HCT116 (cell line): ENCODE measurements around the gene ABL1. TPM values are rescaled to one million over a fixed set of nuclear protein-coding genes. Genes with fewer than 3 reads are reported as not detected.

Experiments
- ATAC-seq: fragments of 200-7000 bp; cut with Tn5 transposase; 2 replicates; pipeline ENCODE4 v1.9.1; 2020; ENCODE audit warnings: mild to moderate bottlenecking, moderate library complexity
- BruUV-seq: library from RNA; stranded (reverse); fragments of 400-500 nt; replicated peaks from 2 replicates; lab custom pipeline; 2021; lab: Mats Ljungman, UMichigan
- CTCF ChIA-PET: fragments of 300-600 bp; sonication (Branson Sonifier 250); formaldehyde crosslinking; loops from one replicate; lab custom pipeline; 2021; ENCODE audit warnings: antibody characterized with exemption; lab: Charles Lee
- POLR2A ChIA-PET: fragments of 300-600, 350-600 bp; sonication (Branson Sonifier 250); formaldehyde crosslinking; loops from one replicate; lab custom pipeline; 2021; ENCODE audit warnings: antibody characterized with exemption; lab: Charles Lee
- RAD21 ChIA-PET, 2 experiments: fragments of 300-600 bp; sonication (Branson Sonifier 250); formaldehyde crosslinking; loops; one replicate each; lab custom pipeline; 2023; ENCODE audit warnings: low total read pairs in 2 of 2; ENCODE audit not compliant: uncharacterized antibody in 2 of 2, unreplicated experiment in 2 of 2, low non-redundant PET in 1 of 2; lab: Charles Lee
- DNase-seq: peaks from one replicate; pipeline ENCODE4 v3.0.0-alpha.2; 2010; ENCODE audit warnings: low read depth, low spot score
- H2AFZ ChIP-seq: fragments of 200-600 bp; shearing (Covaris generic), sonication (generic); 2 replicates; pipeline ENCODE4 v1.6.1; 2017; ENCODE audit warnings: low read depth, mixed run types, mixed read lengths, antibody characterized with exemption, low read length; ENCODE audit not compliant: poor library complexity, severe bottlenecking
- H3K27ac ChIP-seq: 2 replicates; pipeline ENCODE4 v1.5.1; 2012; ENCODE audit warnings: low read depth, low read length
- H3K27me3 ChIP-seq: fragments of 200-600 bp; sonication (generic); 2 replicates; pipeline ENCODE4 v1.6.1; 2016; ENCODE audit warnings: mixed run types, low read length, mixed read lengths; ENCODE audit not compliant: insufficient read depth
- H3K36me3 ChIP-seq, 2 experiments: fragments of 200-500 bp in 1 of 2; fragments of 200-600 bp in 1 of 2; sonication (Bioruptor generic) in 1 of 2; sonication (generic) in 1 of 2; 2 replicates each; pipeline versions ENCODE4 v1.5.1 to v1.6.1; 2014 to 2016; ENCODE audit warnings: low read length in 2 of 2, inconsistent platforms in 1 of 2, mixed read lengths in 1 of 2, mixed run types in 1 of 2; ENCODE audit not compliant: insufficient read depth in 2 of 2, control insufficient read depth in 1 of 2
- H3K4me1 ChIP-seq, 2 experiments: fragments of 200-600 bp in 1 of 2; sonication (generic) in 1 of 2; 2 replicates each; pipeline versions ENCODE4 v1.5.1 to v1.6.1; 2012 to 2017; ENCODE audit warnings: low read length in 2 of 2, inconsistent platforms in 1 of 2, mild to moderate bottlenecking in 1 of 2, mixed read lengths in 1 of 2, mixed run types in 1 of 2, moderate library complexity in 1 of 2; ENCODE audit not compliant: insufficient read depth in 2 of 2, control insufficient read depth in 1 of 2
- H3K4me2 ChIP-seq: fragments of 200-600 bp; sonication (generic); 2 replicates; pipeline ENCODE4 v1.6.1; 2017; ENCODE audit warnings: mixed run types, low read length, mixed read lengths
- H3K4me3 ChIP-seq, 2 experiments: fragments of 200-600 bp in 1 of 2; sonication (generic) in 1 of 2; replicated peaks in 1 of 2; 2 replicates each; pipeline ENCODE4 v1.5.1; 2011 to 2016; ENCODE audit warnings: low read length in 2 of 2, control low read depth in 1 of 2, low read depth in 1 of 2, mild to moderate bottlenecking in 1 of 2, mixed read lengths in 1 of 2, mixed run types in 1 of 2
- H3K79me2 ChIP-seq: fragments of 200-600 bp; sonication (generic); 2 replicates; pipeline ENCODE4 v1.6.1; 2017; ENCODE audit warnings: mild to moderate bottlenecking, mixed run types, low read length, moderate library complexity, mixed read lengths; ENCODE audit not compliant: insufficient read depth
- H3K9ac ChIP-seq: fragments of 200-600 bp; sonication (generic); 2 replicates; pipeline ENCODE4 v1.6.1; 2016; ENCODE audit warnings: low read length, mixed read lengths
- H3K9me2 ChIP-seq: fragments of 200-600 bp; sonication (generic), shearing (Covaris generic); 2 replicates; pipeline ENCODE4 v1.6.1; 2017; ENCODE audit warnings: mixed run types, mild to moderate bottlenecking, moderate library complexity; ENCODE audit not compliant: insufficient read depth
- H3K9me3 ChIP-seq, 2 experiments: fragments of 200-500 bp in 1 of 2; fragments of 200-600 bp in 1 of 2; sonication (Bioruptor generic) in 1 of 2; sonication (generic) in 1 of 2; 2 replicates each; pipeline ENCODE4 v1.6.1; 2014 to 2017; ENCODE audit warnings: low read length in 2 of 2, mixed read lengths in 2 of 2, inconsistent platforms in 1 of 2, low read depth in 1 of 2, mild to moderate bottlenecking in 1 of 2, mixed run types in 1 of 2, moderate library complexity in 1 of 2; ENCODE audit not compliant: control insufficient read depth in 1 of 2, insufficient read depth in 1 of 2
- H4K20me1 ChIP-seq: fragments of 200-600 bp; sonication (generic), shearing (Covaris generic); 2 replicates; pipeline ENCODE4 v1.6.1; 2017; ENCODE audit warnings: mixed run types, mild to moderate bottlenecking, moderate library complexity; ENCODE audit not compliant: insufficient read depth
- CTCF ChIP-seq, 3 experiments: fragments of 200-600 bp in 1 of 3; sonication (generic) in 1 of 3; IDR thresholded peaks in 2 of 3; conservative IDR thresholded peaks in 1 of 3; 2 replicates each; pipeline ENCODE4 v1.5.1; 2012 to 2017; ENCODE audit warnings: low read depth in 2 of 3, low read length in 2 of 3, antibody characterized with exemption in 1 of 3, borderline replicate concordance in 1 of 3, control low read depth in 1 of 3, mild to moderate bottlenecking in 1 of 3, mixed read lengths in 1 of 3, mixed run types in 1 of 3, moderate library complexity in 1 of 3; ENCODE audit not compliant: insufficient read depth in 1 of 3
- ELF1 ChIP-seq: IDR thresholded peaks from 2 replicates; pipeline ENCODE4 v1.6.1; 2012; ENCODE audit warnings: low read depth, borderline replicate concordance
- EZH2phosphoT487 ChIP-seq: fragments of 200-600 bp; IDR thresholded peaks from 2 replicates; pipeline ENCODE4 v1.6.1; 2018; ENCODE audit warnings: antibody characterized with exemption, borderline replicate concordance
- FOSL1 ChIP-seq: IDR thresholded peaks from 2 replicates; pipeline ENCODE4 v1.6.1; 2012; ENCODE audit warnings: low read depth
- POLR2A ChIP-seq: IDR thresholded peaks from 2 replicates; pipeline ENCODE4 v1.7.0; 2011; ENCODE audit warnings: borderline replicate concordance; ENCODE audit not compliant: insufficient read depth, insufficient read length; ENCODE audit errors: extremely low read depth
- RAD21 ChIP-seq: IDR thresholded peaks from 2 replicates; pipeline ENCODE4 v1.6.1; 2012; ENCODE audit warnings: low read depth, mild to moderate bottlenecking
- SIN3A ChIP-seq: IDR thresholded peaks from 2 replicates; pipeline ENCODE4 v1.6.1; 2012; ENCODE audit warnings: low read depth
- SP1 ChIP-seq: IDR thresholded peaks from 2 replicates; pipeline ENCODE4 v1.6.1; 2012; ENCODE audit warnings: low read depth
- SRF ChIP-seq: IDR thresholded peaks from 2 replicates; pipeline ENCODE4 v1.6.1; 2012; ENCODE audit warnings: low read depth
- YY1 ChIP-seq: IDR thresholded peaks from 2 replicates; pipeline ENCODE4 v1.6.1; 2011; ENCODE audit warnings: low read length, low read depth, moderate library complexity, mild to moderate bottlenecking; ENCODE audit not compliant: insufficient replicate concordance; ENCODE audit errors: extremely low read depth
- ZFX ChIP-seq: fragments of 450-650 bp; IDR thresholded peaks from 2 replicates; pipeline ENCODE4 v1.6.1; 2017
- ZNF274 ChIP-seq: fragments of 200-500 bp; sonication (Bioruptor generic); IDR thresholded peaks from 2 replicates; pipeline ENCODE4 v1.6.1; 2014; ENCODE audit warnings: mild to moderate bottlenecking, low read depth, low read length, inconsistent platforms
- intact Hi-C: fragments of 100-400 bp; cut with micrococcal nuclease; formaldehyde crosslinking; loops from 2 replicates; pipeline ENCODE4 v1.10.0; 2022
- total RNA-seq: library from RNA; stranded (reverse); gene quantifications from one replicate; pipeline ENCODE4 v1.2.1, GENCODE V29; 2021; ENCODE audit not compliant: unreplicated experiment
- TF ChIP-seq, protein P1 (sequence below): IDR thresholded peaks from 2 replicates; pipeline ENCODE4 v1.6.1; 2012
- TF ChIP-seq, protein P2 (sequence below): IDR thresholded peaks from 2 replicates; pipeline ENCODE4 v1.6.1; 2012
- TF ChIP-seq, protein P3 (sequence below): IDR thresholded peaks from 2 replicates; pipeline ENCODE4 v1.6.1; 2011; ENCODE audit warnings: mild to moderate bottlenecking, low read length, moderate library complexity; ENCODE audit not compliant: insufficient replicate concordance; ENCODE audit errors: extremely low read depth

The ABL1 gene
- total RNA-seq, 1 experiment from 2014 or later = 54.7 TPM

DNA sequence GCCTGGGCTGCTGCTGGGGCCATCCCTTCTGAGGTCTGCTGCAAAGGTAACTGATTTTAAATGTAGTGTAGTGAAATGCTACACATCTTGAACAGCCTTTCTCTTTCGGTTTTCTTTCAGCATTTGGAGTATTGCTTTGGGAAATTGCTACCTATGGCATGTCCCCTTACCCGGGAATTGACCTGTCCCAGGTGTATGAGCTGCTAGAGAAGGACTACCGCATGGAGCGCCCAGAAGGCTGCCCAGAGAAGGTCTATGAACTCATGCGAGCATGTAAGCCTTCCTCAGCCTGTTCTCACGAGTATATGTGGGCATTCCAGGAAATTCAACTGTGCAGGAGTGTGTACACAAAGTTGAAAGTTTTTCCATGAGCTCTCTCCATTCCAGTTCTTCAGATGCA is 43.2 kb downstream of the ABL1 start:
- BruUV-seq = no TSS peak
- Histone ChIP-seq H4K20me1 (no peaks in the 10 kb centered on the region), H3K9me2 (no peaks in the 10 kb centered on the region), H3K9me3 (no peaks in the 10 kb centered on the region), H3K4me2 (no peak overlapping the region), H3K79me2 (no peaks in the 10 kb centered on the region), H3K27ac (no peak overlapping the region), H3K36me3 (peaks cover 27 to 43% of the 10 kb centered on the region in 2 experiments; a peak in 3 of 4 replicates), H3K27me3 (no peaks in the 10 kb centered on the region), H3K4me1 (no peaks in the 10 kb centered on the region; a peak in 1 of 4 replicates), H2AFZ (no peak overlapping the region), H3K9ac (no peak overlapping the region), H3K4me3 (no peak overlapping the region)
- intact Hi-C loops = no loop called here
- RAD21 ChIA-PET = no interaction called here
- POLR2A ChIA-PET = no interaction called here
- ATAC-seq = no peak
- TF ChIP-seq, protein P1, sequence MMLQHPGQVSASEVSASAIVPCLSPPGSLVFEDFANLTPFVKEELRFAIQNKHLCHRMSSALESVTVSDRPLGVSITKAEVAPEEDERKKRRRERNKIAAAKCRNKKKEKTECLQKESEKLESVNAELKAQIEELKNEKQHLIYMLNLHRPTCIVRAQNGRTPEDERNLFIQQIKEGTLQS = no peak
- TF ChIP-seq SP1 (no peak), ZNF274 (no peak), SRF (no peak), POLR2A (no peak), YY1 (no peak), RAD21 (no peak)
- TF ChIP-seq, protein P2, sequence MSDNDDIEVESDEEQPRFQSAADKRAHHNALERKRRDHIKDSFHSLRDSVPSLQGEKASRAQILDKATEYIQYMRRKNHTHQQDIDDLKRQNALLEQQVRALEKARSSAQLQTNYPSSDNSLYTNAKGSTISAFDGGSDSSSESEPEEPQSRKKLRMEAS = no peak
- no peak for DNase-seq
- CTCF ChIA-PET = interaction anchor here (1.2 to 2.6 kb wide), 2 partner anchors 9 to 120 kb away, joined by 4 to 11 read pairs; no protein-coding TSS in a partner anchor

- DNase-seq = no peak
- H4K20me1 ChIP-seq = no peaks in the 10 kb centered on the region
- intact Hi-C loops = no loop called here
- BruUV-seq = no TSS peak
- H3K4me3 ChIP-seq = no peak overlapping the region
- no peaks in the 10 kb centered on the region for H3K79me2 ChIP-seq
- ATAC-seq = no peak
- no peak overlapping the region for H2AFZ ChIP-seq
- POLR2A ChIA-PET = no interaction called here
- RAD21 ChIA-PET = no interaction called here
- no peak overlapping the region for H3K9ac ChIP-seq
- no peak overlapping the region for H3K27ac ChIP-seq
- CTCF ChIA-PET = no interaction called here
- H3K9me3 ChIP-seq = no peaks in the 10 kb centered on the region
- H3K36me3 ChIP-seq = peaks cover 15 to 34% of the 10 kb centered on the region in 2 experiments; a peak in 3 of 4 replicates
- H3K9me2 ChIP-seq = no peaks in the 10 kb centered on the region
- H3K4me1 ChIP-seq = no peaks in the 10 kb centered on the region; a peak in 1 of 4 replicates
- no peaks in the 10 kb centered on the region for H3K27me3 ChIP-seq
- no peak overlapping the region for H3K4me2 ChIP-seq
- no peak for TF ChIP-seq ELF1
- TF ChIP-seq ZFX = no peak
- no peak for TF ChIP-seq FOSL1
- TF ChIP-seq SRF = no peak
- TF ChIP-seq EZH2phosphoT487 = no peak
- TF ChIP-seq, protein P3, sequence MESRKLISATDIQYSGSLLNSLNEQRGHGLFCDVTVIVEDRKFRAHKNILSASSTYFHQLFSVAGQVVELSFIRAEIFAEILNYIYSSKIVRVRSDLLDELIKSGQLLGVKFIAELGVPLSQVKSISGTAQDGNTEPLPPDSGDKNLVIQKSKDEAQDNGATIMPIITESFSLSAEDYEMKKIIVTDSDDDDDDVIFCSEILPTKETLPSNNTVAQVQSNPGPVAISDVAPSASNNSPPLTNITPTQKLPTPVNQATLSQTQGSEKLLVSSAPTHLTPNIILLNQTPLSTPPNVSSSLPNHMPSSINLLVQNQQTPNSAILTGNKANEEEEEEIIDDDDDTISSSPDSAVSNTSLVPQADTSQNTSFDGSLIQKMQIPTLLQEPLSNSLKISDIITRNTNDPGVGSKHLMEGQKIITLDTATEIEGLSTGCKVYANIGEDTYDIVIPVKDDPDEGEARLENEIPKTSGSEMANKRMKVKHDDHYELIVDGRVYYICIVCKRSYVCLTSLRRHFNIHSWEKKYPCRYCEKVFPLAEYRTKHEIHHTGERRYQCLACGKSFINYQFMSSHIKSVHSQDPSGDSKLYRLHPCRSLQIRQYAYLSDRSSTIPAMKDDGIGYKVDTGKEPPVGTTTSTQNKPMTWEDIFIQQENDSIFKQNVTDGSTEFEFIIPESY = no peak
- no peak for TF ChIP-seq POLR2A
- no peak for TF ChIP-seq ZNF274
- no peak for TF ChIP-seq RAD21
- TF ChIP-seq CTCF (IDR thresholded peaks at IDR 0.05 in 2 of 3, conservative IDR thresholded peaks at IDR 0.05 in 1 of 3; ENCODE audit: borderline replicate concordance in 1 of 3, insufficient read depth in 1 of 3, low read depth in 2 of 3, low read length in 2 of 3) = no peak
- TF ChIP-seq, protein P2 = no peak
- no peak for TF ChIP-seq SIN3A
Measured at GRCh38 chr9:130879863-130880411, 44.9 kb downstream of the ABL1 start.
